SW 1271 (cell line): ENCODE data around the gene PMF1.
A peak's percentile ranks its signal among the peaks of the same experiment; 100 is the strongest.
"Not testable (repeated sequence)": the region's sequence is repeated elsewhere in the genome, so short reads cannot be mapped to it uniquely, and the experiment has no call there.

Experiments
- DNase-seq, 2 experiments: peaks; one replicate each; lab custom pipeline; 2025; lab: John Stamatoyannopoulos, UW

PMF1 gene

DNA sequence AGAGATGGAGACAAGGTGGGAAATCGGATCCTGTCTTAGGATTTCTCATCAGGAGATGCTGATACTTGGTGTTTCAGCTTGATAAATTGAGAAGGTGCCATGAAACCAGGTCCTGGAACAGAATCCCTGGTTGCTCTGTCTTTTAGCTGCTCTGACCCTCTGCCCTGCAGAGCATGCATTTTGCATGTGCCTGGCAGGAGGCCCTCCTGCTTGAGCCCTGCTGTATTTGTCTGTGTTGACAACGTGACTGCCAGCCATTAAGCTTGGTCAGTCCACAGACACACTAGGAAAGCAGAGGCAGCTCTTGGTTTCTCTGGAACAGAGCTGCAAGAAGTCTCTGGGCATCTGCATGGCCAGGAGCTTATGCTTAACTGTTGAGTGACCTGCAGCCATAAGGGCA lies 16.4 kb upstream of the PMF1 start:
- no peak for DNase-seq

DNA sequence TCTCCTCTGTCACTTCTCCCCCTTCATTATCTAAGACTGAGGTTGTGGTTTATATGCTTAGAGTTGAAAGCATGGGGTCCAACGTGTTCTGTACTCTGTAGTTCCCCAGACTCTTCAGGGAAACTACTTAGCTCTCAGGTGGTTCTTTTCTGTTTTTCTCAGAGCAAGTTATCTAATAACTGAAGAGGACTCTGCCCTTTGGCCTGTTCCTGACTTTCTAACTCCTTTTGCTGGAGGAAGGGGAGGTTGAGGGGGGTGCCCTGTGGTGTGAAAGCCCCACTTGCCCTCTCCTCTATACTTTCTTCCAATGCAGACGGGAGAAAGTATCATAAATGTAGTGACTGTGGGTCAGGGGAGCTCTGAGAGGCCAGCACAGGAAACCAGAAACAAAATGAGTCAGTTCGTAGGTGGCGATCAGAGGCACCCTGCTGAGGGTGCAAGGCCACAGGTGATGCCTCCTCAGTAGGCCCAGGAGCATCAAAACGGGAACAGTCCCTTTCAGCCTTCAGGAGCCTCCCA lies 13.9 kb upstream of the PMF1 start:
- DNase-seq: no peak

DNA sequence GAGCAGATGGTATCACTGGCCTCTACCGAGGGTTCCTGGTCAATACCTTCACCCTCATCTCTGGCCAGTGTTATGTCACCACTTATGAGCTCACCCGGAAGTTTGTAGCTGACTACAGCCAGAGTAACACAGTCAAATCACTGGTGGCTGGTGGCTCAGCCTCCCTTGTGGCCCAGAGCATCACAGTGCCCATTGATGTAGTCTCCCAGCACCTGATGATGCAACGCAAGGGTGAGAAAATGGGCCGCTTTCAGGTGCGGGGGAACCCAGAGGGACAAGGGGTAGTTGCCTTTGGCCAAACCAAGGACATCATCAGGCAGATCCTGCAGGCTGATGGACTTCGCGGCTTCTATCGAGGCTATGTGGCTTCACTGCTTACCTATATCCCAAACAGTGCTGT lies 12.8 kb upstream of the PMF1 start:
- DNase-seq: no peak

- peak in 1 of 2 experiments; percentile 4 for DNase-seq
Measured at GRCh38 chr1:156203331-156203730, 9.5 kb upstream of the PMF1 start.

GRCh38 chr1:156204686-156205085 lies 8.1 kb upstream of the PMF1 start:
- DNase-seq: no peak

GRCh38 chr1:156211243-156211642 lies 1.6 kb upstream of the PMF1 start:
- DNase-seq: no peak

DNA sequence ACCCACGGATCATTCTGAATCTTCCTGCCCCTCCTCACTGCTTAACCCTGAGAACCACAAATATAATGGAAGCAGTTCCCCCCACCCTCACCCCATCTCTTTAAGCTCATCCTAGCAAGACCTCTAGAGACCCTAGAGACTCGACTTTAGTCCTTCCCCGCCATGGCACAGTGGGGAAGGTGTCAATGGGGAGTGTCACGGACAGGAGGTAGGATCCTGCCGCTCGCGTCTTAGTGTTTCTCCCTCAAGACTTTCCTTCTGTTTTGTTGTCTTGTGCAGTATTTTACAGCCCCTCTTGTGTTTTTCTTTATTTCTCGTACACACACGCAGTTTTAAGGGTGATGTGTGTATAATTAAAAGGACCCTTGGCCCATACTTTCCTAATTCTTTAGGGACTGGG lies 677 bp upstream of the PMF1 start:
- DNase-seq: no peak

DNA sequence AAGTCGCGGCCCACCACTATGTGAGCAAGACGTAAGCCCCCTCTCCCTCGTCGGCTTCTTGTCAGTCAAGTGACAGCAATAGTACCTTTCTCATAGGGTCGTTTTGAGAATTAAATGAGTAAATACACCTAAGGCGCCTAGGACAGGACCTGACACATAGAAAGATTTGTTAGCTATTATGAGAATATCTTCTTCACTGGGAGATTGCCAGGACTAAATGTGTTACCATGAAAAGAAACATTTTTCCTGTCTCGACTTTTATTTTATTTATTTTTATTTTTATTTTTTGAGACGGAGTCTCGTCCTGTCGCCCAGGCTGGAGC lies 798 bp downstream of the PMF1 start:
- DNase-seq: no peak

DNA sequence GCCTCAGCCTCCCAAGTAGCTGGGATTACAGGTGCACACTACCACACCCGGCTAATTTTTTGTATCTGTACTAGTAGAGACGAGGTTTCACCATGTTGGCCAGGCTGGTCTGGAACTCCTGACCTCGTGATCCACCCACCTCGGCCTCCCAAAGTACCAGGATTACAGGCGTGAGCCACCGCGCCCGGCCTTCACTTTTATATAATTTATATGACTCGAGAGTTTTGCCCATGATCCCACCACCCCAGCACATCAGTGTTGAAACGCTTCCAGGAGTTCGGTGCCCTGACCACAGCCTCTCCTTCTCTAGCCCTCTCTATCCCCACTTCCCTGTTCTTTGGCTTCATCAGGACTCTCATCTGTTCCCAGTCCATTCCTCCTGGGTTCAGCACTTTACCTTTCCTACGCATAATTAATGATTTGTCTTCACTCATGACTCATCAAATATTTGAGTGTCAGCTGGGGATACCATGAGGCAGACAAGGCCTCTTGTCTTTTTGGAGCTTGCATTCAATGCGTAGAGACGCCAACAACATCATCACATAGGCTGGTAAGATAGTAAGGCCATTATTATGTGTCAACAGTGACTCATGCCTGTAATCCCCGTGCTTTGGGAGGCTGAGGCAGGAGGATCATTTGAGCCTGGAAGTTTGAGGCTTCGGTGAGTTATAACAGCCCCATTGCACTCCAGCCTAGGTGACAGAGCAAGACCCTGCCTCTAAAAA lies 1.4 kb downstream of the PMF1 start:
- DNase-seq: no peak

DNA sequence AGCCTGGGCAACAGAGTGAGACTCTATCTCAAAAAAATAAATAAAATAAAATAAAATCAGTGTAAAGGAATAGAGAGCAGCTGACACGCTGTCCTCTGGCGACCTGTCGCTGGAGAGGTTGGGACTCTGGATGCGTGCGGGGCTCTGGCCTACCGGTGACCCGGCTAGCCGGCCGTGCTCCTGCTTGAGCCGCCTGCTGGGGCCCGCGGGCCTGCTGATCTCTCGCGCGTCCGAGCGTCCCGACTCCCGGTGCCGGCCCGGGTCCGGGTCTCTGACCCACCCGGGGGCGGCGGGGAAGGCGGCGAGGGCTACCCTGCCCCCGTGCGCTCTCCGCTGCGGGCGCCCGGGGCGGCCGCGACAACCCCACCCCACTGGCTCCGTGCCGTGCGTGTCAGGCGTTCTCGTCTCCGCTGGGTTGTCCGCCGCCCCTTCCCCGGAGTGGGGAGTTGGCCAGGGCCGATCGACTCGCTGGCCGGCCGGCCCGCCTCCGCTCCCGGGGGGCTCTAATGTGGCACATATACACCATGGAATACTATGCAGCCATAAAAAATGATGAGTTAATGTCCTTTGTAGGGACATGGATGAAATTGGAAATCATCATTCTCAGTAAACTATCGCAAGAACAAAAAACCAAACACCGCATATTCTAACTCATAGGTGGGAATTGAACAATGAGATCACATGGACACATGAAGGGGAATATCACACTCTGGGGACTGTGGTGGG lies 3.7 kb downstream of the PMF1 start:
- DNase-seq: not testable (repeated sequence)

- no peak for DNase-seq
Measured at GRCh38 chr1:156217871-156218270, 5.1 kb downstream of the PMF1 start.

GRCh38 chr1:156220226-156220625 lies 7.4 kb downstream of the PMF1 start:
- no peak for DNase-seq

DNA sequence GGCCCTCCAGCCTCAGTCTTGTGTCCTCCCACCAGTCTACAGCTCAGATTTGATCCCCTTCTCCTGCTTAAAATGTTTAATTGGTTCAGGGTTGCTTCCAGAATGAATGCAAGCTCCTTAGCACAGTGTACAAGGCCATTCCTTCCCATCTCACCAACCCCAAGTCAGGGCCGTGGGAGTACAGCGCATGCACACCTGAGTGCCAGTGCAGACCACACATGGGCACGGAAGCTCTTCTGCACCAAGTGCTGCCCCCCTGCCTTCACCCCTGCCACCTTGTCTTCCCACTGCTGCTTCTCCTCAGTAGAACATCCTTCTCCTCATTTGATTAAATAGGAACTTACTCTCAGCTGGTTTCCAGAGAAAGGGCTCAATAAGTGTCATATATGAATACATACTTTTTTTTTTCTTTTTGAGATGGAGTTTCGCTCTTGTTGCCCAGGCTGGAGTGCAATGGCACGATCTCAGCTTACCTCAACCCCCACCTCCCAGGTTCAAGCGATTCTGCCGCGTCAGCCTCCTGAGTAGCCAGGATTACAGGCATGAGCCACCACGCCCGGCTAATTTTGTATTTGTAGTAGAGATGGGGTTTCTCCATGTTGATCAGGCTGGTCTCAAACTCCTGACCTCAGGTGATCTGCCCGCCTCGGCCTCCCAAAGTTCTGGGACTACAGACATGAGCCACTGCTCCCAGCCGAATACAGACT lies 9.3 kb downstream of the PMF1 start:
- DNase-seq: no peak

DNA sequence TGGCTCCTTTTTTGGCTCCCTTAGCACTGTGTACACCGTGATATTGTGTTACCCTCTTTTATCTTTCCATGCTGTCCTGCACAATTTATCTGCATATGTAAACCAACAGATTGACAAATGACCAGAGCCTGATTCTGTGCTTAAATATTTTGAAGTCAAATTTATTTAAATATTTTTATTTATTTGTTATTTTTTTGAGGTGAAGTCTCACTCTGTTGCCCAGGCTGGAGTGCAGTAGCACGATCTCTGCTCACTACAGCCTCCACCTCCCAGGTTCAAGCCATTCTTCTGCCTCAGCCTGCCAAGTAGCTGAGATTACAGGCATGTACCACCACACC lies 12.8 kb downstream of the PMF1 start:
- no peak for DNase-seq

GRCh38 chr1:156226116-156226538 lies 13.3 kb downstream of the PMF1 start:
- no peak for DNase-seq

GRCh38 chr1:156226782-156227181 lies 14.0 kb downstream of the PMF1 start:
- DNase-seq: no peak

DNA sequence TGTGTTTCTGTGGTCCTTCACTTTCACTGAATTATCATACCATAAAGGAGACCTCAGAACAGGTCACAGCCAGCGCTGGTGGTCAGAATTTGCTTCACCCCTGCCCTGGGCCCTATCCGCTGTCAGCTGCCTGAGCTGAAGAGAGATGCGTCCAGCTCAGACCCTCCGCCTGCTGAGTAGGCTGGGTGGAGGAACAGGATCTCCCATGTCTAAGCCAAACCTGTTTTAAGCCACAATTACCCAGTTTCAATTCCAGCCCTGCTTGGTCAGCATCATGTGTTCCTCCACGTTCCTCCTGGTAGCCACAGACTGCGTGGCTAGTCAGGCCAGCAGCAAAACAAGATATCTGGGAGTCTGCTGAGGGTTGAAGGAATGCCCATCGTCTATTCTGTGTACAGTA lies 15.7 kb downstream of the PMF1 start:
- DNase-seq: no peak

DNA sequence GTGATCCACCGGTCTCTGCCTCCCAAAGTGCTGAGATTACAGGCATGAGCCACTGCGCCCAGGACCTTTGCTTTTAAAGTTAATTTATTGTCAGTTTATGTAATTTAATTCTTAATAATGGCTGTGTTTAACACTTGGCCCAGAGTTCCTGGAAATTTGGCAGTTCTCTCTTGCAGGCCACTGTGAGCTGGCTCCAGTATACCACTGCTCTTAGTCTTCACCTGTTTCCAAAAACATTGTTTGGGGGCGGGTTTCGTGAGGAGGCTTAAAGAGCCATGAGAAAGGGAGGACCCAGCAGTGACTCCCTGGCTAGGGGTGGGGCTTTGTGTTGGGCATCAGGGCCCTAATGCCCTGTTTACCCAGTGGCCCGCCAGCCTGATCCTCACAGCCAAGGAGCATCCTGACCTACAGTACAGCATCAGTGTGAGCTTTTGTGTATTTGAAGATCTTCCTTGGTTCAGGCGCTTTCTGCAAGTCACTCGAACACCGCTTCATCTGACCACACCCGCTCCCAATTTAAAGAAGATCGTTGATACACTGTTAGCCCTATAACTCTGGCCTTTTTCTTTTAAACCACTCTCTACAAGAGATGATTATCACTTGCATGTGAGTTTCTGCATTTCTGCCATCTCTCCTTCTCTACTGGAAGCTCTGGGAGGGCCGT lies 17.1 kb downstream of the PMF1 start:
- DNase-seq: no peak

DNA sequence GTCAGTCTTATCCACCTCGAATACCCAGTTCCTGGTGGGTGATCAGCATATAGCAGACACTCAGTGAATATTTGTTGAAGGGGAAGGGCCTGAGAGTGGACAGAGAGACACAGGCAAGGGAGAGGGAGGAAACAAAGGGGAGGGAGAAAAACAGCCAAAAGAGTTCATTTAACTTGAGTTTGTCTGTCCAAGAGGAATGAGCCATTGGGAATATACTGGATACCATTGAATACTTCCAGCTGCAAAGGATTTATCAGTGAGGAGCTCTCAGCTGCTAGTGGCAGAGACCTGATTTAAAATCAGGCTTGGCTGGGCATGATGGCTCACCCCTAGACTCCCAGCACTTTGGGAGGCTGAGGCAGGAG lies 17.6 kb downstream of the PMF1 start:
- no peak for DNase-seq

DNA sequence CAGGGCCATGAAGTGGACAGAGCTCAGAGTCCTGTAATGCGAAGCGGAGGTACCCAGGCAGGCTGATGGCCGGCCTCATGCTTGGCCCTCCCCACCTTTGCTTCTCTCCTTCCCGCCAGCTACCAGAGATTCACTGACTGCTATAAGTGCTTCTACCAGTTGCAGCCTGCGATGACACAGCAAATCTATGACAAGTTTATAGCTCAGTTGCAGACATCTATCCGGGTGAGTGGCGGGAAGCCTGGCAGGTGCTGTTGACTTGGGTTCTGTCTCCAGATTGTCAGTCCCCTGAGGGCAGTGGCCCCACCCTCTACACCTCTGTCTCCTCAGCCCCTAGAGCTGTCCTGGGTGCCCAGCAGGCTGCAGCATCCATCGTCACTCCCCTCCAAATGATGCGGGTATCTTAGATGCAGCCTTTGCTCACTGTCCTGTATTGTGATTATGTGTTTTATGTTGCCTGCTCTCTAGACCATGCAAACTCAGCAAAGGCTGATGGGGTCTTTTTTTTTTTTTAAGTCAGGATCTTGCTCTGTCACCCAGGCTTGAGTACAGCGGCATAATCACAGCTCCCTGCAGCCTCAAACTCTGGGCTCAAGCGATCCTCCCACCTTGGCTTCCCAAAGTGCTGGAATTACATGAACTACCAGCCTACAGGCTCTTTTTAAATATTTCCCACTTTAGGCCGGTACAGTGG lies 19.5 kb downstream of the PMF1 start:
- no peak for DNase-seq

GRCh38 chr1:156233426-156234127 lies 20.8 kb downstream of the PMF1 start:
- peak in 1 of 2 experiments; percentile 5 for DNase-seq
